Measurements from ENCODE around the gene ITGAX.
A peak's percentile ranks its signal among the peaks of the same experiment; 100 is the strongest.

- TF ChIP-seq CTCF (IDR thresholded peaks at IDR 0.05 in 4 of 5, conservative IDR thresholded peaks at IDR 0.05 in 1 of 5), result no peak
- TF ChIP-seq POLR2A (IDR thresholded peaks at IDR 0.05), result peak in 1 of 2 donors; percentile 10
These were observed 72.7 kb downstream of the ITGAX start for GRCh38 chr16:31427441-31428278.

All from gastrocnemius medialis (tissue), 4 donors.